G401 (cell line): ENCODE data around the gene ADM2. TPM values are rescaled to one million over a fixed set of nuclear protein-coding genes. Genes with fewer than 3 reads are reported as not detected.
"Not testable (repeated sequence)": the region's sequence is repeated elsewhere in the genome, so short reads cannot be mapped to it uniquely, and the experiment has no call there.

Experiments used
- DNase-seq: peaks from one replicate; pipeline ENCODE4 v3.0.0-alpha.2; 2015; ENCODE audit warnings: low spot score
- in situ Hi-C: cut with HindIII; loops from 2 replicates; pipeline ENCODE4 v1.10.0; 2016; ENCODE audit warnings: low sequenced_read_pairs, mixed read lengths
- total RNA-seq: library from RNA; depleted of rRNA; stranded (reverse); fragments of >200 nt; shearing (Covaris generic); gene quantifications from 2 replicates; pipeline ENCODE4 v1.2.3, GENCODE V29; 2014

ADM2 gene
- total RNA-seq, 1 experiment from 2014 or later, result not detected

DNA sequence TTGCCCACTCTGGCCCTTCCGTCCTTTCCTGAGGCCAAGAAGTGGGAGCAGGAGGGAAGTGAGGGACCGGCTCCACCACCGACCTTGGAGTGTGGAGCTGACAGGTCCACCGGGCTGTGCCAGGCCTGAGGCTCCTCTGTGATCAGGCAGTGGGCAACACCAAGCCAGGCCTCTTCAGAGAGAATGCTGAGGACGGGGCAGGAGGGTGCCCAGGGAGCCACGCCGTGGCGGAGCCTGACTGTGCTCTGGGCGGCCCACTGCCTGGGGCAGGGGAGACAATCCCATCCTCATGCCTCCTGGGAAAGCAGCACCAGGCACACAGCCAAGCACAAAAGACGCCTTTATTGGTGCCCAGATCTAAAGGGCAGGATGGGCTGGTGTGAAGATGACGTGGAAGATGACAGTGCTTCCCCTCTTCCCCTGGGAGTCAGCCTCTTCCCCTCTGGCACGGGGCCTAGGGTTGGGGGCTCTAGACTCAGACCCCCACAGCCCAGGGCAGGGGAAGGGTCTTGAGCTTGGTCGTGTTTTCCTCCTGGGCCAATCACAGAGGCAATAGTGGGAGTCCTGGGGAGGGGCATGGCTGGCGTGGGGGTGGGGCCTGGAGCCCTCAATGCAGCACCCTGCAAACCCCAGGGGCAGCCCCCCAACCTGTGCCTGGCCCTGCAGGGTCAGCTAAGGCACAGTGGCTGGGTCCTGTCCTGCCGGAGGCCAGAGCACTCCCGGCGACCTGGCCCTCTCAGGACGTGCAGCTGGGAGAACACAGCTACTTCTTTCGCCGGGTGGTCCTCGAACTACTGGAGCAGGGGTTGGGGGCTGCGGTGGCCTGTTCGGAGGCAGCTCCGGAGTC lies 21.5 kb downstream of the ADM2 start:
- no peak for DNase-seq
- in situ Hi-C loops, result no loop called here

DNA sequence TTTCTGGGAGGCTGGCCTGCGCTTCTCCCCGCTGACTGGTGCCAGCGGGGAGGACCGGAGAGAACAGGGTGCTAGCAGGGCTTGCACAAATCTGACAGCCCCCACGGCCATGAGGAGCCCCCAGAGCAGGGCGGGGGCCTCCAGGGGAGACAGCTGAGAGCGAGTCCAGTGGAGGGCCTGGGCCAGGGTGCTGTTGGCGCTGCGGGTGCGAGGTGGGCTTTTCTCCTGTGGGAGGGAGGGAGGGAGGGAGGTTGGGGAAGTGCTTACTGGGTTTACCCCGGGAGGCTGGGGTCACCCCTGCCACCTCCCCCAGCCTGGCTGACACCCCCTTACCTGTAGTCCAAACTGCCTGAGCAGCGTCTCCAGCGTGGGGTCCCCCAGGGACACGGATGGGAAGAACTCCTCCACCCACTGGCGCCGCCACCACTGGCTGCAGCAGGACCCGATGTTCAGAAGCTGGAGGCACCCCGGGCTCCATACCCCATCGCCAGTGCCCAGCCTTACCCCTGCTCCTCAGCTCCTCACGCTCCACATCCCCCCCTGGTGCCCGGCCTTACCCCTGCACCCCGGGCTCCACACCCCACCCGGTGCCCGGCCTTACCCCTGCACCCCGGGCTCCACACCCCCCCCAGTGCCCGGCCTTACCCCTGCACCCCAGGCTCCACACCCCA lies 22.3 kb downstream of the ADM2 start:
- in situ Hi-C loops, result no loop called here
- DNase-seq, result no peak

DNA sequence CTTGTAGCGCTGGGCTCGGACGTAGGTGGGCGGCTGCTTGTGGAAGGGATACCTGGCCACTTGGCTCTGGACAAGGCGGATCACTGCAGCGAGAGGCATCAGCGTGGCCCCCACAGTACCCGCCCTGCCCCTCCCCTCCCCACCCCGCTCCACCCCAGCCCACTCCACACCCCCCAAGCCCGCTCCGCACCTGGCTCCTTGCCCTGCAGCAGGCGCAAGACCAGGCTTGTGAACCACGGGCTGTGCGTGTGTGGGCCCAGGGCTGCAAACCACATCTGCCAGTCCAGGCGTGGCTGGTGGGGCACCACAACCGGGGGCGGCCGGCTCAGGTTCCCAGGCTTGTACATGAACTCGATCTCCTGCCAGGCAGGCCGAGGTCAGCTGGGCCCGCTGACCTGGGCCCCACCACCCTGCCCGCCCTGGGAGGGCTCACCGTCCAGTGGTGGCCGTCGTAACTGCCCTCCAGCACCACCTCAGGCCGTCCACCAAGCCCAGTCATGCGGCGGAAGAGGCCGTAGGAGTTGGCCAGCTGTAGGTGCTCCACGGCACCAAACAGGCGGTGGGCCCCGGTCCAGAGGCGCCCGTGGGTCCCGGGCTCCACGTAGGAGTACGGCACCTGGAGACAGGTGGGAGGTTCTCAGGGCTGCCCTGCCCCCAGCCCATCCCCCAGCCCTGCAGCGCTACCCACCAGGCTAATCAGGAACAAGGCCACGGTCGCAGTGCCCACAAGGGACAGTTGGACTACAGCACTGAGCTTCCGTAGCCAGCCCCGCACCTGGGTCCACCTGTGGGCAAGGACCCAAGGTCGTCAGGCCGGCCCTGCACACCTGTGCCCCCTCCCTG lies 23.2 kb downstream of the ADM2 start:
- in situ Hi-C loops, result no loop called here
- DNase-seq, result no peak

DNA sequence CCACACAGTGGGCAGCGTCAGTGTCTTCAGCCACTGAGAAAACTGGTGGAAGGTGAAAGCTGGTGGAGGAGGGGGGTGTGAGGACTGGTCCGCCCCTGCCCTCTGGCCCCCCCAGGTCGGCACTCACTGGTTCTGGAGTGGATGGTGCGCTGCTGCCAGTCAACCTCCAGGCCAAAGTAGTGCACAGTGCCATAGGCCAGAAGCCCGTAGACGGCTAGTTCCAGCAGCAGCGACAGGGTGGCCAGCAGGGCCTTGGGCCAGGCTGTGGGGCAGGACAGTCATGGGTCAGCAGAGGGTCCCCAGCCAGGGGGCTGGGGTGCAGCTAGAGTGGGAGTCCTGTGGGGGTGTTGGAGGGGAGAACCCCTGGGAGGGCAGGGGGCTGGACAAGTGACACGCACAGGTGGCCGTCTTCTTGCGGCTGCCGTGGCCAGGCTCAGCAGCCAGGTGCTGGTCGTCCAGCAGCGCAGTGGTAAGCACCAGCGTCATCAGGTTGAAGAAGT lies 24.0 kb downstream of the ADM2 start:
- in situ Hi-C loops, result no loop called here
- no peak for DNase-seq

DNA sequence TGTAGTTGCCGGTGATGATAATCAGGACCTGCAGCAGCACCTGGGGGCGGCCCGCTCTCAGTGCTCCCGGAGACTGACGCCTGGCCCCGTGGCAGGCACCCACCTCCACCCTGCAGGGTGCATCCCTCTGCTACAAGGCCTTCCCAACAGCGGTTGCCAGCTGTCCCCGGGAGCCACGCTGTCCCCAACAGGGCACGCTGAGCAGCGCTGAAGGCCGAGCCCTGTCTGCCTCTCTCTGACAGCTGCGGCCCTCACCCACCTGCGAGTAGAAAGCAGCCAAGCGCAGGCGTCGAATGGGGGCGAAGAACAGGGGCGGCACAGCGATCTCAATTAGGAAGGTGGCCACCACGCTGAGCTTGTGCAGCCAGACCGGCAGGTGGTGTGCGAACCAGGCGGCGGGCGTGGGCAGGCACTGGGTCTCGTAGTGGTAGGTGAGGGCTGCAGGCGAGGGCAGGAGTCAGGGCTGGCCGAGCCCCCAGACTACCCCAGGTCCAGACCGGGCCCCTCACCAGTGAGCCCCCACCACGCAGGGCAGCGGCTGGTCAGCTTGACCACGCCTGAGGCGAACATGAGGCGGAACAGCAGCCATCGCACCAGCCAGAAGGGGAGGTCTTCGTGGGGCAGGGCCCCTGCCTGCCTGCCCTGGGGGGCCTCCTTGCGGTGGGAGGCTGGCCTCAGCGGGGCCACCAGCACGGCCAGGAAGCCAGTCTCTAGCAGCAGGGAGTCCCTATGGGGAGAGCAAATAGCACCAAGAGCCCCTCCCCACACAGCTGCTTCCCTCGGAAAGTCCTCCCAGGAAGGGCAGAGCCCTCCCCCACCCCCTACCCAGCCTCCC lies 24.6 kb downstream of the ADM2 start:
- DNase-seq, result no peak
- in situ Hi-C loops, result no loop called here

DNA sequence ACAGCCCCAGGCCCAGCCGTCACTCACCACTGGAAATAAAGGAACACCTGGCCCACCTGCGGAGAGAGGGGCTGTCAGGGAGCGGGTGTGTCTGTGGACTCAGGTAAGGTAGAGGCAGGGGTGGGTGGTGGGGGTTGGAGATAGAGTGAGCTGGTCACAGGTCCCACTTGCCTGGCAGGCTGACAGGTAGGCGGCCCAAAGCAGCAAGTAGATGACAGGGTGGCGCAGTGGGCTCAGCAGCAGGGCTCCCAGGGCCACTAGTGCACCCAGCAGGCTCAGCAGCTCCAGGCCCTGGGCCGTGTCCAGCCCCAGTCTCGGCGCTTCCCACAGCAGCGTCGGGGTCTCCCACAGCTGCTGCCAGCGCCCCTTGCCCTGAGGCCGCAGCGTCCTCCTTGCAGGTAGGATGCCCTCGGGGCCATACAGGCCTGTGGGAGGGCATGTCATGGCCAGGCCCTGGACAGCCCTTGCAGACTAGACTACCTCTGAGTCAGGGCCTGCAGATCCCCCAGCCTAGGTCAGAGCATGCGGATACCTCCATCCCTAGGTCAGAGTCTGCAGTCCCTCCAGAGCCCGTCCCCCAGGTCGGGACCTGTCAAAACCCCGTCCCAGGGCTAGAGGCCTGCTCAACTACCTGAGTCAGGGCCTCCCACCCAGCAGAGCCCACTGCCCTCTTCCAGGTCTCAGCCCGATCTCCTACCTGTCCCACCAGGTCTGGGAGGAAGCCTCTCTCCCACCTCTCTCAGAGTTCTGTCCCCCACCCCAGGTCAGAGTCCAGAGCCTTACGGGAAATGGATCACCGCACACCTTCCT lies 25.5 kb downstream of the ADM2 start:
- in situ Hi-C loops, result no loop called here
- DNase-seq, result no peak

DNA sequence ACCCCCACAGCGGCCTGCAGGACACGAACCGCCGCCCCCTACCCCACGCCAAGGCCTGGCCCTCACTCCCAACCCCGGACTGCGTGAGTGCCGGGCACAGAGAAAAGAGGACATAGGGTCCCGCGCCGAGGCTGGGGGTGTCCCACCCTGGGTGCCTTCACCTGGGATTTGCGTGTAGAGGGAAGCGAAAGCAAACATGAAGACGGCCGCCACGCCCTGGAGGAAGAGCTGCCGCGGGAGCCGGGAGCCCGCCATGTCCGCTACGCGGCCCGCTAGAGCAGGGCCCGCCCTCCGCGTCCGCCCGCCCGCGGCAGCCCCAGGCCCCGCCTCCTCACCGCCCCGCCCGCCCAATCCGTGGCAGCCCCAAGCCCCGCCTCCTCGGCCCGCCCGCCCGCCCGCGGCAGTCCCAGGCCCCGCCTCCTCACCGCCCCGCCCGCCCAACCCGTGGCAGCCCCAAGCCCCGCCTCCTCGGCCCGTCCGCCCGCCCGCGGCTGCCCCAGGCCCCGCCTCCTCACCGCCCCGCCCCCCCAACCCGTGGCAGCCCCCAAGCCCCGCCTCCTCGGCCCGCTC lies 26.2 kb downstream of the ADM2 start, which contains the start of gene LMF2:
LMF2 (minus strand) TSS at position 282 of the 570 bp plus-strand sequence; CDS start at position 255, 27 bp downstream.
- DNase-seq, result no peak
- in situ Hi-C loops, result no loop called here

DNA sequence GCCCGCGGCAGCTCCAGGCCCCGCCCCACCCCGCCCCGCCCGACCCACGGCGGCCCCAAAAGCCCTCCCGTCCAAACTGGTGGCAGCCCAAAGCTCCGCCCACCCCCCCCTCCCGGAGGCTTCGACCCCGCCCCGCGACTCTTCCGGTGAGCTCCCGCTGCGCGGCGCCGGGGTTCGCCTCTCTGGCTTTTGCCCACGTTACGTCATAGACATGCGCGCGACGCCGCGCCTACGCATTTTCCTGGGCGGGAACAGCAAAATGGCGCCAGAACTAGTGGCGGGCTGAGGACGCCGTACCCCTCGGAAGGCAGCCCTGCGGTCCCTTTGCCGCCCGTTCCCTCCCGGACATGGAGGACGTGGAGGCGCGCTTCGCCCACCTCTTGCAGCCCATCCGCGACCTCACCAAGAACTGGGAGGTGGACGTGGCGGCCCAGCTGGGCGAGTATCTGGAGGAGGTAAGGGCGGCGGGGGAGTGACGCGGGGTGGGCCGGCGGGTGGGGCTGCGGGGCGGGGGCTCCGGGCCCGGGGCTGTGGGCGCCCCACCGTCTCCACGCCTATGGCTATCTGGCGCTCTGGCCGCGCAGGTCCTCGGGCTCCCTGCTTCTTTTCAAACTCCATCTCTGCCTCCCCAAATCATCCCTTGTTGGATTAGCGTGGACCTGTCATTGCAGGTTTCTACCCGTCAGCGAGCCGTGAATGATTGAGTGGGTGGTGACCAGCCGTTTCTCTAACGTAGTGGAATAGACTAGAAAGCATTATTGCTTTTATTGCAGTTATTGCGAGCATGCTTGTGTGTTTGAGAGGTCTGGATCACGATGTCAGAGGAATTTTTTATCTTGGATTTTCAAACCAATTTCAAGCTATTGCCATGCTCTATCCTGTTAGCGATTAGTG lies 26.9 kb downstream of the ADM2 start, which contains the start of gene NCAPH2:
NCAPH2 (plus strand) TSS at position 234 of the 894 bp plus-strand sequence; CDS start at position 348, 114 bp downstream.
- in situ Hi-C loops, result no loop called here
- peak; percentile 97 for DNase-seq

DNA sequence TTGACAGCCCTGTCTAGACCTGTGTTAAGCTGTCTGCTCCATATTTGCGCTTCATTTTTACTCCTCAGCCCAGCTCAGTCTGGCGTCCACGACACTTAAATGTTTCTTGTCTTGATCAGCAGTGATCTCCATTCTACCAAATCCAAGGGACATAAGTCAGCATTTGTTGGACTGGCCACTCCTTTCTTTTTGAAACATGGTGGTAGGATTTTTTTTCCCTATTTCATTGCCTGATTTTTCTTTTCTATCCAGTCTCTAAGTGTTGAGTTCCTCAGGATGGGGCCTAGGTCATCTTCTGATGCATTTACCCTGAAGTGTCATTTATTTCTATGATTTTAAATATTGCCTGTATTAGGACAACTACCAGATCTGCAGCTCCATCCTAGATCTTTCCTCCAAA lies 27.6 kb downstream of the ADM2 start:
- in situ Hi-C loops, result no loop called here
- DNase-seq, result no peak

DNA sequence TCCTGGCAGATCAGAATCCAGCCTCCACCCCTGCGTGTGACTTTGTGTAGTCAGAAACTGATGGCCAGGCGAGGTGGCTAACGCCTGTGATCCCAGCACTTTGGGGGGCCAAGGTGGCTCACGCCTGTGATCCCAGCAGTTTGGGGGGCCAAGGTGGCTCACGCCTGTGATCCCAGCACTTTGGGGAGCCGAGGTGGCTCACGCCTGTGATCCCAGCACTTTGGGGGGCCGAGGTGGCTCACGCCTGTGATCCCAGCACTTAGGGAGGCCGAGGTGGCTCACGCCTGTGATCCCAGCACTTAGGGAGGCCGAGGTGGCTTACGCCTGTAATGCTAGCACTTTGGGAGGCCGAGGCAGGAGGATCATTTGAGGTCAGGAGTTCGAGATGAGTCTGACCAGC lies 31.8 kb downstream of the ADM2 start:
- in situ Hi-C loops, result no loop called here
- no peak for DNase-seq

DNA sequence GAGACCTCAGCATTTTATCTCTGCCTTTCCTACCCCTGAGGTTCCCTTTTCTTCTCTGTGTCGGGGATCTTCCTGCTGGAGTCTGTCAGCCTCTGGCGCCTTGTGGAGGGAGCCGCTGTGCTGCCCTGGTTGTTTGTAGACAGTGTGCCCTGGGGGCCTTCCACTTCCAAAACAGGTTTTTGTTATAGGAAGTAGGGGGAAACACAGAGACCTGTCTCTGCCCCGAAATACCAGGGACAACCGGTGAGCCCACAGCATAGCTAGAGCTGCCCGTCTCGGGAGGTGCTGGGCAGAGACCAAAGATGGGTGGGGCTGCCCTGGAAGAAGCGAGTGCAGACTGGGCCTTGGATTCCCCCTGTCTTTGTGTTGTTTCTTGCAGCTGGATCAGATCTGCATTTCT lies 34.7 kb downstream of the ADM2 start:
- no peak for DNase-seq
- in situ Hi-C loops, result no loop called here

DNA sequence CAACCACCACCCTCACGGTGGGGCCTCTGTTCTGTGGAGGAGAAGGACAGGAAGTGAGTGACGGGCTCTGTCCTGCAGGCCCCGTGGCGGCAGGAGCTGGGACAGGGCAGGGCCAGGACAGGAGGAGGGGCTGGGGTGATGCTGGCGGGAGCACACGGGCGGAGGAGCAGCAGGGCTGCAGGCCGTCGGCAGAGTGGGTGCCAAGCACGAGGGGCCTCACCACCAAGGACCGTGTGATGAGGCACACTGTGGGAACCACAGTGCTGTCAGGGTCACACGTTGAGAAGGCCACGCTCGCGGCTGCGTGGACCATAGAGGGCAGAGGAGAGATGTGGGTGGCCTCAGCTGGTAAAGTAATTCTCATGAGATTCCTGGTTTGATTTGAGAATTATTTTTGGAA lies 35.5 kb downstream of the ADM2 start:
- DNase-seq, result no peak
- in situ Hi-C loops, result no loop called here

DNA sequence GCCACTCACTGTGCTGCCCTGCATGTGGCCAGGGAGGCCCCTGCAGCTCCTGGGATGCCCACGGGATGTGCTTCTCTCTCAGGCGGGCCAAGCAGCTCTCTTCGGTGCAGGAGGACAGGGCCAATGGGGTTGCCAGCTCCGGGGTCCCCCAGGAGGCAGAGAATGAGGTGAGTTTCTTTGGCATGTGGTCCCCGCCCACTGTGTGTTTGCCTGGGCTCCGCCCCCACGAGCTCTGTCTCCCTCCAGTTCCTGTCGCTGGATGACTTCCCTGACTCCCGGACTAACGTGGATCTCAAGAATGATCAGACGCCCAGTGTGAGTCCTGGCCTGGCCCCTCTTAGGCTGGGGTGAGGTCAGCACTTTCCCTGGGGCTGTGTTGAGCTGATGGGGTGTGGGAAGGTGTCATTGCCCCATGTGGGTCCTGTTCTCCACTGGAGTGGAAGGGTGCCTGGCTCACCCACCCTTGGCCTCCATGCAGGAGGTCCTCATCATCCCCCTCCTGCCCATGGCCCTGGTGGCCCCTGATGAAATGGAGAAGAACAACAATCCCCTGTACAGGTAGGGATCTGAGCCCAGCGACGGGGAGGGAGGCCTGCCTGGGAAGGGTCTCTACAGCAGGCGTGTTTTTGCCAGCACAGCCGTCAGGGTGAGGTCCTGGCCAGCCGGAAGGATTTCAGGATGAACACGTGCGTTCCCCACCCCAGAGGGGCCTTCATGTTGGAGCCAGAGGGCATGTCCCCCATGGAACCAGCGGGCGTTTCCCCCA lies 36.3 kb downstream of the ADM2 start:
- DNase-seq, result no peak
- in situ Hi-C loops, result no loop called here

DNA sequence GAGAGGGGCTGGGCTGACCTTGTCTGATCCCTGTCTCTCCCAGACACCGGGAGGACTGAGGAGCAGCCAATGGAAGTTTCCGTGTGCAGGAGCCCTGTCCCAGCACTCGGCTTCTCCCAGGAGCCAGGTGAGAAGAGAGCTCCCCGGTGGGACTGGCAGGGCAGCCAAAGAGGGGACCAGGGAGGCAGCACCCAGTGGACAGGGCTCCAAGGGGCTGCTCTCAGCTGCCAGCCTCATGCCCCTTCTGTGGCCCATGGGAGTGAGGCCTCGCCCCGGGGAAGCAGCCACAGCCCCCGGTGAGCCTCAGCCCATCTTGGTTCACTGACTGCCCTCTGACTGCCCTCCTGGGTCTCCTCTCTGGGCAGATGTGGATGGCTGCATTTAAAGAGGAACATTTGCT lies 37.3 kb downstream of the ADM2 start:
- in situ Hi-C loops, result no loop called here

DNA sequence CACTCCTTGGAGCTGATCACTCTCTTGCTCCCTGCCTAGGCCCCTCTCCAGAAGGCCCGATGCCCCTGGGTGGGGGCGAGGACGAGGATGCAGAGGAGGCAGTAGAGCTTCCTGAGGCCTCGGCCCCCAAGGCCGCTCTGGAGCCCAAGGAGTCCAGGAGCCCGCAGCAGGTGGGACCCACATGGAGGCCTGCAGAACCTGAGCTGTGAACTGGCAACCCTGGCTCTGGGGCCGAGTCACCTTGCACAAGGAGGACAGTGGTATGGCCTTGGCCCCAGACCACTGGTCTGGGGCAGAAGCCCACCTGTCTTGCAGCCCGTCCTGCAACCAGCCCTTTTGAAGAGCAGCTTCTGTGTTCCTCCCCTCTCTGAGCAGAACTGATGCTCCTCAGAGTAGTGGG lies 37.8 kb downstream of the ADM2 start:
- DNase-seq, result no peak
- in situ Hi-C loops, result no loop called here

More for the DNA sequence above, 37.3 kb downstream of the ADM2 start:
- DNase-seq, result no peak

DNA sequence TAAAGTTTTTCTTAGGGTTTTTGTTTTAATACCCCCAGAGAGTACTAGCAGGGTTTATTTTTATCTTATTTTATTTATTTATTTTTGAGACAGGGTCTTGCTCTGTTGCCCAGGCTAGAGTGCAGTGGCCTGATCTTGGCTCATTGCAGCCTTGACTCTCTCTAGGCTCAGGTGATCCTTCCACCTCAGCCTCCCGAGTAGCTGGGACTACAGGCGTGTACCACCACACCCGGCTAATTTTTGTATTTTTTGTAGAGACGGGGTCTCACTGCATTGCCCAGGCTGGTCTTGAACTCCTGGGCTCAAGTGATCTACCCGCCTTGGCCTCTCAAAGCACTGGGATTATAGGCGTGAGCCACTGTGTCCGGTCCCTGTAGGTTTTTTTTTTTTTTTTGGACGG lies 38.8 kb downstream of the ADM2 start:
- DNase-seq, in situ Hi-C loops: not testable (repeated sequence)
